ENCODE results near the gene FARP1.

FARP1 gene

DNA sequence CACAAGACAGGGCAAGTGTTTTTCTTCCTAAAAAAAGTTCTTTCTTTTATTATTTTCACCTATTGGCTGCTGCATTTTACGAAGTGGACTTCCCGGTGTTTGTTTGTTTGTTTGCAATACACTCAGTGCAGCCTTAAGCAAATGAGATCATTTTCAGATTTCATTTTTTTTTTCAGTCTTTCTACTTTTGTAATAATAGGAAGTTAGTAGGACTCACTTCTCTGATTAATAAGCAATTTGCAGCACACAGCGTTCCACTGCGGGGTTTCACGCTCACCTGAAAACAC, 305.7 kb downstream of the FARP1 start:
- ChIA-PET POLR2A (no interaction called here), CTCF (interaction anchor here (4.9 to 8.8 kb wide), 2 partner anchors 205 to 224 kb away, joined by 75 to 208 read pairs; no protein-coding TSS in a partner anchor)
- TF ChIP-seq, protein P1, sequence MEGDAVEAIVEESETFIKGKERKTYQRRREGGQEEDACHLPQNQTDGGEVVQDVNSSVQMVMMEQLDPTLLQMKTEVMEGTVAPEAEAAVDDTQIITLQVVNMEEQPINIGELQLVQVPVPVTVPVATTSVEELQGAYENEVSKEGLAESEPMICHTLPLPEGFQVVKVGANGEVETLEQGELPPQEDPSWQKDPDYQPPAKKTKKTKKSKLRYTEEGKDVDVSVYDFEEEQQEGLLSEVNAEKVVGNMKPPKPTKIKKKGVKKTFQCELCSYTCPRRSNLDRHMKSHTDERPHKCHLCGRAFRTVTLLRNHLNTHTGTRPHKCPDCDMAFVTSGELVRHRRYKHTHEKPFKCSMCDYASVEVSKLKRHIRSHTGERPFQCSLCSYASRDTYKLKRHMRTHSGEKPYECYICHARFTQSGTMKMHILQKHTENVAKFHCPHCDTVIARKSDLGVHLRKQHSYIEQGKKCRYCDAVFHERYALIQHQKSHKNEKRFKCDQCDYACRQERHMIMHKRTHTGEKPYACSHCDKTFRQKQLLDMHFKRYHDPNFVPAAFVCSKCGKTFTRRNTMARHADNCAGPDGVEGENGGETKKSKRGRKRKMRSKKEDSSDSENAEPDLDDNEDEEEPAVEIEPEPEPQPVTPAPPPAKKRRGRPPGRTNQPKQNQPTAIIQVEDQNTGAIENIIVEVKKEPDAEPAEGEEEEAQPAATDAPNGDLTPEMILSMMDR (IDR thresholded peaks at IDR 0.05; ENCODE audit: control extremely low read depth, extremely low read depth, low read depth, missing control alignments) = no peak
- DNase-seq (ENCODE audit: extremely low spot score) = no peak

DNA sequence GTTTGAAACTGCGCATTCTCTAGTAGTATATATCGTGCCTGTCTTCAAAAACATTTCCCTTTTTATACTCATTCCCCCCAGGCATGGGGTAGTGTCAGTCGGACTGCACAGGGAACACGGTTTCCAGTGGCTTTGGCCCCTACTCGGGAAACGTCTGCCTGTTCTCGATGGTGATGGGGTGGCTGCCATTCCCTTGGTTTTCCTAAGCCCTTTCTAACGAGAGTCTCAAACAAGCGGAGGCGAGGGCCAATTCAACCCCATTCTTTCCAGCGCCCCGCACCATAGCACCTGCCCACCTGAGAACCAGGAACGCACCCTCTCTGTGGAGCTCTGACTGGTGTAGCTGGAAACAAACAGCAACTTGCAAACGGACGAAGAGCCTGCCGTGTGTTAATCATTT, 306.4 kb downstream of the FARP1 start:
- ChIA-PET CTCF (interaction anchor here (1.1 to 3.9 kb wide), 3 partner anchors 15 to 225 kb away, joined by 3 to 23 read pairs (median 16); no protein-coding TSS in a partner anchor), POLR2A (no interaction called here)
- no peak for DNase-seq (ENCODE audit: extremely low spot score)
- TF ChIP-seq, protein P1 (IDR thresholded peaks at IDR 0.05; ENCODE audit: control extremely low read depth, extremely low read depth, low read depth, missing control alignments) = no peak

DNA sequence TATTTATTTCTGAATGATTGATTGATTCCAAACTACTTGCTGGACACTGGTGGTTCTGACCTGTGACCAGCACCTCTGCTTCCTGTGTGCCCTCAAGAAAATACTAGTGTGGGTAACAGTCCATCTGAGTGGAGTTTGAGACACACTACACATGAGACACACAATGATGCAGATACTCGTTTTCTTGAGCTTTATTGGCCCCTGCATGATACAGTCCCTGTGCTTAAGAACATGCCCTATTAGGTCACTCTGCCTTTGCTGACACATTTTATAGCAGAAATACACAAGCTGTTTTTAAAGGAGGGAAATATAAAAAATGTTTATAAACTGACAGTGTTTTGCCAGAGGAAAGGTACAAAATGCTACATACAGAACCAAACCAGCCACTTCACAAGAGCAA, 307.1 kb downstream of the FARP1 start:
- no peak for DNase-seq (ENCODE audit: extremely low spot score)
- TF ChIP-seq, protein P1 (IDR thresholded peaks at IDR 0.05; ENCODE audit: control extremely low read depth, extremely low read depth, low read depth, missing control alignments) = no peak
- ChIA-PET POLR2A (no interaction called here), CTCF (interaction anchor here (1.1 to 3.9 kb wide), 3 partner anchors 14 to 224 kb away, joined by 3 to 23 read pairs (median 16); no protein-coding TSS in a partner anchor)

DNA sequence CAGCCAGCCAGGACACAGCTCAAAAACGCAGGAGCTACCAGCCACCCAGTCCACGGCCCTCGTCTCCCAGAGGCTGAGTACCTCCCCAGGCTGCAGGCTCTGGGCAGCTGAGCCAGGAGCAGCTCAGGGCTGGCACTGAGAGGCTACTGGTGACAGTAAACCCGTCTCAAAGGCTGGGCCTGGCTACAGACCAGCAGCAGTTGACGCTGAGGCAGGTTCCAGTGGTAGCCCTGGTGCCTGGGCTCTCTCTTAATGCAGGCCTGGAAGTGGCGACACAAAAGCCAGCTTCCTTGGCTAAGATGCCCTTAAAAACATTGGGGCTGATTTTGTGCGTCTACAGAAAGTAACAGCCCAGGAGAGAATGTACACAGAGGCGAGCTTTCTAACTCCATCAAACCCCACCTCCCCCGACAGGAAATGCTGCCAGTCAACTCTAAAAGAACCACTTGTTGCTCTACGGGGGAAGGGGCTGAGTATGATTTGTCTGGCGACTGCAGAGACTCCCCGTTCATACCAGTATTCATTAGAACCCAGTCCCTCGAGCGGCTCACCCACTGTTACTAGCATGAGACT, 307.7 kb downstream of the FARP1 start:
- DNase-seq (ENCODE audit: extremely low spot score) = no peak
- POLR2A ChIA-PET = no interaction called here
- TF ChIP-seq, protein P1 (IDR thresholded peaks at IDR 0.05; ENCODE audit: control extremely low read depth, extremely low read depth, low read depth, missing control alignments) = no peak
- CTCF ChIA-PET = interaction anchor here (1.1 to 3.9 kb wide), 3 partner anchors 13 to 223 kb away, joined by 3 to 23 read pairs (median 16); no protein-coding TSS in a partner anchor

DNA sequence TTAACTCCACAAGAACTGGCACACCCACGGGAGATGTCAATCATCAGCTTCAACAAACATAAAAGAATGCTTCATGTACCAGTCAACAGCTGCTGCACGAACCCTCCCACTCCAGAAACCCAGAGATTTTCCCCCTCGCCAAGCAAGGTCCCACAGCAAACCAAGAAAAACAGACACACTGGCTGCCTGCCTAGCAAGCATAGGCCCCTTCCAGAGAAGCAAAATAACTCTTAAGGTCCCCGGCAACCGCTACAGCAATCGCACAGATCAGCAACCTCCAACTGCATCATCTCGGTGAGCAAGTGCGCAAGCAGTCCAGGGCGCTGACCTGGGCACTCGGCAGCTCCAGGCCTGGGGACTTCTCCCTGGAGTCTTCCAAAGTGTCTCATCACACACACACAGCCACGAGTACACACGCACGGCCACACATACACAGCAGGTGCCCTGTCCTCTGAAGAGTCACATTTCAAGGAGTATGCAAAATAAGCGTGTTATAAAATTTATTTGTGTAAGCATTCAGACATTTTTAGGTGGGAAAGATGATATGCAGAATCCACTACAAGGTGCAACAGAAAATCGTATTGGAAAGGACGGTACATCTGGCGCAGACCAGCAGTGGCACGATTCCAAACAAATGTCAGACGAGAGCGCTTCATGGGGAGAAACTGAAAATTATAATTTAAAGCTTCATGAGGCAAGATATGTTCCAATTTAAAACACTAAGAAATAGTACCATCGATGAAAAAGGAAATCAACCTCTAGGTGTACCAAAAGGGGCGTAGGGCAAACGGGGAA, 309.0 kb downstream of the FARP1 start:
- TF ChIP-seq, protein P1 (IDR thresholded peaks at IDR 0.05; ENCODE audit: control extremely low read depth, extremely low read depth, low read depth, missing control alignments) = no peak
- ChIA-PET CTCF (interaction anchor here (1.0 to 3.9 kb wide), 4 partner anchors 12 to 222 kb away, joined by 3 to 23 read pairs (median 10); no protein-coding TSS in a partner anchor), POLR2A (no interaction called here)
- DNase-seq (ENCODE audit: extremely low spot score) = no peak

DNA sequence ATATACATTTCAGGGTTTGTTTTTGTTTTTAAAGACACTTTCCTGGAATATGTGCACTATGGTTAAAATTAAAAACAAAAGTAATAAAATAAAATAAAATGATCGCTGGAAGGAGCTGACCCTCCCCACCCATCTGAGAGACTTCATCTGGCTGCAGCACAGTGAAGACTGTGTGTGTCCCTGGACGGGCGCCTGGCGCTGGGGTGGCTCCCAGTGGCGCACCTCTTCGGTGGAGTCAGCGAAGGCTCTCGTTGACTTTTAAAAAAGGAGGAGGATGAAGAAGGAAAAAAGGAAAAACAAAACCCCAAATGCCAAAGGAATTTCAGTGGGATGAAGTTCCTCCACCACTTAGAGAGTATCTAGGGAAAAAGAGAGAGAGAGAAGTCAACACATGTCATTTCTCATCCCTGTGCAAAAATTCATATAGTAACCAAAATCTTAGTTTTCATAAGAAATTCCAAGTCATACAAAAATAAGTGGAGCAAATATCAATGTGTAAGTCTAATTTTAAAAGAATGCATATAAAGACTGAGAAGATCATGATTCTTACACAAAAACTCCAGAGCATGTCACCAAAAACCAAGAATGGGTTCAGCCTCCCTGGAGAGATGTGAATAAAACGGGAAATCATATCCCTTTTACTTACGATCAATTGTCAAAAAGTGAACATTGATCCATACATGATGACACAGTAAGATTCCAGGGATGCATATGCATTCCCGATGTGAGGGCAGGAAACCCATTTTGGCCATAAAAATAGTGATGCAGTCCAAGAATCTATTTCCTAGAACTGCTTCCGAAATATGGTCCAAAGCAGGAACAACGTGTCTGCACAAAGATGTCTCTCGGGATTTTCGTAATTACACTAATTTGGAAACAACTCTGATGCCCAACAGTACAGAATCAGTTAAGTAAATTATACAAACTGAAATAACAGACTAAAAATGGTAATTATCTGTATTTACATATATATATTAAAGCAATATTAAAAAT, 310.3 kb downstream of the FARP1 start:
- ChIA-PET POLR2A (no interaction called here), CTCF (interaction anchor here (3.9 kb wide), 1 partner anchor 200 kb away, joined by 23 read pairs; no protein-coding TSS in a partner anchor)
- no peak for DNase-seq (ENCODE audit: extremely low spot score)
- TF ChIP-seq, protein P1 (IDR thresholded peaks at IDR 0.05; ENCODE audit: control extremely low read depth, extremely low read depth, low read depth, missing control alignments) = no peak
